Islet of Langerhans (tissue), 1 donor: ENCODE results near the gene NAT14.

Experiments used
- FAIRE-seq: peaks from one replicate; lab custom pipeline; 2011; peaks lifted over from hg19 to GRCh38; lab: Jason Lieb, UNC

NAT14 gene

DNA sequence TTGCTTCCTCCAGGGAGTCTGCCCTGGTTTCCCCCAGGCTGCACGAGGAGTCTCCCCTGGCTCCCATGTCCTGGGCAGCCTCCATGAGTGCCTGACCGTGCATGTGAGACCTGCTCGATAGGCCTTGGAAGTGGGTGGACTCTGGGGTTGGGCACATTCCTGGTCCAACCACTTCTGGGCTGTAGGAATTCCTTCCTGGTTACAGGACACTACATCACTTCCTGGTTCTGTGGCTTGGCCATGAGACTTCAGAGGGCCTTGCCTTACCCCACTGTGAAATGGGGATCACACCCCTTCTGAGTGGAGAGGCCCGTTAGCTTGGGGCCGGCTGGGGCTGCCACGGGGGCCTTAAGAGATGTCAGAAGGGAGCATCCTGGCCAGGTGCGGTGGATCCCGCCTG lies 12.5 kb upstream of the NAT14 start:
- no peak for FAIRE-seq

DNA sequence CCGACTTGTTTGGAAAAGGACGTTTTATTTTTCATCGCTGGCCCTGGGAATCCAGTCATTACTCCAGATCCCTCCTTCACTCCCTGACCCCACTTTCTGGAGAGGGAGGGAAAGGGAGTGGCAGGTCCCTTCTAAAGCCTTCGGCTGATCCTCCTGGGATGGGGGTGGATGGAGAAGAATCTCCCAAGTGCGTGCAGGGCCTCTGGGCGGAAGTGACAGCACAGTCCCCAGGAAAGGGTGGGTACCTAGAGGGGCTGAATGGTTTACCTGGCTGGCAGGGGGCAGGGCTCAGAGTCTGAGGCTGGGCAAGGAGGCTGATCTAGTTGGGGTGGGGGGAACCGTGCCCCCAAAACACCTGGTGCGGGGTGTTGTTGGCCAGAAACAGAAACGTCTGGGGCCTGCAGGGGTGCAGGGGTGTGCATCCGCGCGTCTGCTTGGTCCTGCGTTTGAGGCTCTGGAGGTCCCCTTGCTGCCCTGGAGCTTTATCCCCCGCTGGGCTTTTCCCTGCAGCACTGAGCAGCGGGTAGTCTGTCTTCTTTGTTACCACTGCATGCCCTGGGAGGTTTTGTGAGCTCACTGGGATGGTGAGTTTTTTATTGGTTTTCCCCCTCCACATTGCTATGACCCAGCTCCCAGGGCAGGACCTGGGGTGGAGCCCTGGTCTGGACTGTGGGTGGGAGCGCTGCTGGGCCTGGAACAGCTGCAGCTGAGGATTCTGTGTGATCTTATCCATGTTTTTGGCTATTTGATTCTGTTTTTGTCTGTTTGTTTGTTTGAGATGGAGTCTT lies 11.6 kb upstream of the NAT14 start:
- no peak for FAIRE-seq

DNA sequence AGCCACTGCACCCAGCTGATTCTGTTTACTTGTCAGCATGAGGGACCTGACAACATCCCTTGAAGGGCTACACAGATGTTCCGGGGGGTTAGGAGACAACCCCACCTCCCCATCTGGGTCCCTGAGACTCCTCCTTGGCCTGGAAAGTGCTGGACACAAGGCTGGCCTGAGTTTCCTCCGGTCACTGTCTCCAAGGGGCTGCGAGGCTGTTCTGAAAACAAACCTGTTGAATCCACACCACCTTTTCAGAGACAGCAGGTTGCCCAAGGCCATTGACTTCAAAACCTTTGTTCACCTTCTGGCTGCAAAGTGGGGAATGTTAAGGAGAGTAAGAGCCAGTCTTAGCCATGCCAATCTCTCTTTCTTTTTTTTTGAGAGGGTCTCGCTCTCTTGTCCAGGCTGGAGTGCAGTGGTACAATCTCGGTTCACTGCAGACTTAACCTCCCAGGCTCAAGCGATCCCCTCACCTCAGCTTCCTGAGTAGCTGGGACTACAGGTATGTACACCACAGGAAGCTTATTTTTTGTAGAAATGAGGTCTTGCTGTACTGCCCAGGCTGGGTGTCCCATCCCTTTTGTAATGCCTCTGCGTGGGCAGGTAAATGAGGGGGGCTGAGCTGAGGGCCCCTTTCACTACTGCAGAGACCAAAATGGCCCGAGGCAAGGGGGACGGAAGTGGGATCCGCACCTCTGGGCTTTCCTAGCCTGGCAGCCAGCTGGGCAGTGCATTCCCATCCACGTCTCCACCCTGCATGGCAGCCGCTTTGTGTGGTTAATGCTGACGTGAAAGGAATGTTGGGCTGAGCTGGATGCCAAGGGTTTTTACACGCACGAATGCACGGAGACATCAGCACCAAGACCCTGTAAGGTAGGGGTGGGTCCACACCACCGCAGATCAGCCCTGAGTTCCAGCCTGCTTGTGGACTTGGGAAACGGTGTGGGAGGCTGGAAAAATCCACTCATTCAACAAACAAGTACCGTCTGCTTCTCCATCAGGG lies 10.4 kb upstream of the NAT14 start:
- no peak for FAIRE-seq

DNA sequence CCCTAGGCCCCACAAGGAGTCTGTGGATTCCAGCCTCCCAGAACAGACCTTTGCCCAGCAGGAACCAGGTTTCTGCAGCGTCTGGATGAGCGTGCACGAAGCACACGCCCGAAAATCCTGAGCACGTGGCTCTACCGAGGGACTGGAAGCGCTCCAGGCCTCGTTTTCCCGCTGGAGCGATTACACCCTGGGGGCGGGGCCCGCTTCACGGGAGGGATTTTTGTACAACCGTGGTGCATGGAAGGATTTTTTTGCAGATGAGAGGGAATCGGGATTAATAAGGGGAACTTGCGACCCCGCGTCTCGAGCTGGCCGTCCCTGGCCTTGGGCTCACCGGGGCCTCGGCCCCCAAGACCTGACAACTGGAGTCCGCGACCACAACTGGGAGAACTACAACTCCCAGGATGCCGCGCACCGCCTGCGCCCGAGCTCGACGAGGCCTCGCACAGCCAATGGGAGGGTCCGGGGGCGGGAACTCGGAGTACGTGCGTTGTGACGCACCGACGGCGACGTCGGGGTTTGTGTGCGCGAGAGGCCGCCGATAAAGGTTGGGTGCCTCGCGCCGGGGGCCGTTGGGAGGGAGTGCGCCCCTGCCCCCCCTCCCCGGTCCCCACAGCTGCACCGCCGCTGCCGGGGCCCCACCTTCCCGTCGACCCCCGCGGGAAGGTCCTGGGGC lies 8.8 kb upstream of the NAT14 start, which contains the start of gene ZNF628:
Gene ZNF628, plus strand, starts transcription at position 518 of the 676 bp plus-strand sequence. CDS start 3,294 bp downstream, outside the sequence.
- FAIRE-seq: no peak

DNA sequence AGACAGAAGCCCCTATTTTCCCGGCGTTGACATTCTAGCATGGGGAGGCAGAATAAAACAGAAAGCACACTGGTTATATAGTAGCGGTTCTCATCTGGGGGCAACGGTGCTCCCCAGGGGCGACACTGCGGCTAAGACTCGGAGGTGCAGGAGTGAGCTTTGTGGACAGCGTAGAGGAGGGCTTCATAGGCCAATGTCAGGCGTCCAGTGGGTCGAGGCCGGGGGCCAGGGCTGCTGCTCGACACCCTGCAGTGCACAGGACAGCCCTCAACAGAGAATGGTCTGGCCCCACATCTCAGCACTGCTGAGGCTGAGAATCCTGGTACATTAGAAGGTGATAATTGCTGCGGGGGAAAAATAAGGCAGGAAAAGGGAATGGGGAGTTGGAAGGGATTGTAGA lies 7.1 kb upstream of the NAT14 start:
- no peak for FAIRE-seq

DNA sequence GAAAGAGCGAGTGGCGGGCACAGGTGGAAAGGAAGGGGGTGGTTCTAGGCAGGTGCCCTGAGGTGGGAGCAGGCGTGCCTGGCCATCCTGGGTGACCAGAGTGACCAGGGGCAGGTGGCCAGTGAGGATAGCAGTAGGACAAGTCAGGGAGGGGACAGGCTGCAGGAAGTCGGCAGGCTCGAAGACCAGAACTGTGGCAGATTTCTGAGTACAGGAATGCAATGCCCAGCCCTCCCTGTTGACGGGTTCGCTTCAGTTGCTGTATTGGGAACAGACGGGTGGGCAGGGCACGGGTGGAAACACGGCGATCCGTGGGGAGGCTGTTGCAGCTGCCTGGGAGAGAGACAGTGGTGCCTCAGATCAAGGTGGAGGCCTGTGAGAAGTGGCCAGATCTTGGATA lies 6.6 kb upstream of the NAT14 start:
- FAIRE-seq: no peak

DNA sequence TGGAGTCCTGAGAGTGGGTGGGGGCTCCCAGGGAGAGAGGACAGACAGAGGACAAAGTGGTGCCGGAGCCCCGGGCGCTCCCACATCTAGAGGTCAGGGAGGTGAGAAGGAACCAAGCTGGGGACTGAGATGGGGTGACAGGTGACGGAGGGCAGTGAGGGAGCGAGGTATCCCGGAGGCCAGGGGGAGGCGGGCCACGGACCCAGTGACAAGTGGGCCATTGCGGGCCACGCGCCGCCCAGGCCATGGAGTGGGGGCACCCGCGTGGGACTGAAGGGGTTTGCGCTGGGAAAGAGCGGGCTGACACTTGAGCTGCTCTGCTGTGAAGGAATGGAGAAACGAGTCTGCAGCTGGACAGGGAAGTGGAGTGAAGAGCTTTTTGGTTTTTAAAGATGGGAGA lies 5.9 kb upstream of the NAT14 start:
- FAIRE-seq: no peak

DNA sequence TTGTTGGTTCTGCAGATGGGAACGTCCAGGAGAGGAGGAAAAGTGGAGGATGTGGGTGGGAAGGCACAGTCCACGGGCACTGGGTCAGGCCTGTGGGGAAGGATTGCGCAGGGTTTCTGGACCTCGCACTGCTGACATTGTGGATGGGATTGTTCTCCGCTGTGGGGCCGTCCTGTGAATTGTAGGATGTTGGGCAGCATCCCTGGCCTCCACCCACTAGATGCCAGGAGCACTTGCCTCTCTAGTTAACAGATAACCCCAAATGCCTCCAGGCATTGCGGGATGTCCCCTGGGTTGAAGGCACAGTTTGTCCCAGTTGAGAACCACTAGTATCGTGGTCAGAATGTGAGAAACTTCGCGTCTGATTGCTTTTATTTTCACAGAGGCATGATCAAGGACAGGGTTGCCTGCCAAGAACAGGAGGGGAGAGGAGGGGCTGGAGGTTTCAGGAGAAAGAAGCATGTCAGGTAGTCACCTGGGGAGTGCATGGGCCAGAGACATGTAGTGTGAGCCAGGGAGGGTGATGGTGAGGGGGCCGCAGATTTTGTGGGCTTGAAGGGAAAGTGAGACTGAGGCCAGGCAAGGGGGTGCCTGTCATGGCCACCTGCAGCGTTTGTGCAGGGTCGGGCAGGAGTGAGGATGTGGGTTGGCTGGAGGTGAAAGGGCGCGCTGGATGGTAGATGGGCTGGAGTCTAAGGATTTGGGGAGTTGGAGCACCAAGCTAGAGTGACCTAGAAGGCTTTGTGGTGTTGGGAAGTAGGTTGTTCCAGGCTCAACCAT lies 5.3 kb upstream of the NAT14 start:
- FAIRE-seq: no peak

DNA sequence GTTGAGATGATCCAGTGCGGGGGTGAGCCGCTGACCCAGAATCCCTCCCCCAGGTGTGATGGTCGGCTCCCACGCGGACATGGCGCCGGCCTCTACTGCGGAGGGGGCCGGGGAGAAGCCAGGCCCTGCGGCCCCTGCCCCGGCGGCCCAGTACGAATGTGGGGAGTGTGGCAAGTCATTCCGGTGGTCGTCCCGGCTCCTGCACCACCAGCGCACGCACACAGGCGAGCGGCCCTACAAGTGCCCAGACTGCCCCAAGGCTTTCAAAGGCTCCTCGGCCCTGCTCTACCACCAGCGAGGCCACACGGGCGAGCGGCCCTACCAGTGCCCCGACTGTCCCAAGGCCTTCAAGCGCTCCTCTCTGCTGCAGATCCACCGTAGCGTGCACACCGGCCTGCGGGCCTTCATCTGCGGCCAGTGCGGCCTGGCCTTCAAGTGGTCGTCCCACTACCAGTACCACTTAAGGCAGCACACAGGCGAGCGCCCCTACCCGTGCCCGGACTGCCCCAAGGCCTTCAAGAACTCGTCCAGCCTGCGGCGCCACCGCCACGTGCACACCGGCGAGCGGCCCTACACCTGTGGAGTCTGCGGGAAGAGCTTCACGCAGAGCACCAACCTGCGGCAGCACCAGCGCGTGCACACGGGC lies 3.7 kb upstream of the NAT14 start:
- no peak for FAIRE-seq

DNA sequence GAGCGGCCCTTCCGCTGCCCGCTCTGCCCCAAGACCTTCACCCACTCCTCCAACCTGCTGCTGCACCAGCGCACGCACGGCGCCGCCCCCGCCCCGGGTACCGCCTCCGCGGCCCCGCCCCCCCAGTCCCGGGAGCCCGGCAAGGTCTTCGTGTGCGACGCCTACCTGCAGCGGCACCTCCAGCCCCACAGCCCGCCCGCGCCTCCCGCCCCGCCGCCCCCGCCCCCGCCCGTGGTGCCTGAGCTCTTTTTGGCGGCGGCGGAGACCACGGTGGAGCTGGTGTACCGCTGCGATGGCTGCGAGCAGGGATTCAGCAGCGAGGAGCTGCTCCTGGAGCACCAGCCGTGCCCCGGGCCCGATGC lies 3.2 kb upstream of the NAT14 start:
- no peak for FAIRE-seq

DNA sequence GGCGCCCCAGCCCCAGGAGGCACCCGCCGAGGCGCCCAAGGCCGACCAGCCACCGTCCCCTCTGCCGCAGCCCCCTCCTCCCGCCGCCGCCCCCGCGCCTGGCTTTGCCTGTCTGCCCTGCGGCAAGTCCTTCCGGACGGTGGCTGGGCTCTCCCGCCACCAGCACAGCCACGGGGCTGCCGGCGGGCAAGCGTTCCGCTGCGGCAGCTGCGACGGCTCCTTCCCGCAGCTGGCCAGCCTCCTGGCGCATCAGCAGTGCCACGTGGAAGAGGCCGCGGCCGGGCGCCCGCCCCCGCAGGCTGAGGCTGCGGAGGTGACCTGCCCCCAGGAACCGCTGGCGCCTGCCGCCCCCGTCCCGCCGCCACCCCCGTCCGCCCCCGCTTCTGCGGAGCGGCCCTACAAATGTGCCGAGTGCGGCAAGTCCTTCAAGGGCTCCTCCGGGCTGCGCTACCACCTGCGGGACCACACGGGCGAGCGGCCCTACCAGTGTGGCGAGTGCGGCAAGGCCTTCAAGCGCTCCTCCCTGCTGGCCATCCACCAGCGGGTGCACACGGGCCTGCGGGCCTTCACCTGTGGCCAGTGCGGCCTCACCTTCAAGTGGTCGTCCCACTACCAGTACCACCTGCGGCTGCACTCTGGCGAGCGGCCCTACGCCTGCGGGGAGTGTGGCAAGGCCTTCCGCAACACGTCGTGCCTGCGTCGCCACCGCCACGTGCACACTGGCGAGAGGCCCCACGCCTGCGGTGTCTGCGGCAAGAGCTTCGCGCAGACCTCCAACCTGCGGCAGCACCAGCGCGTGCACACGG lies 2.6 kb upstream of the NAT14 start:
- FAIRE-seq: no peak

DNA sequence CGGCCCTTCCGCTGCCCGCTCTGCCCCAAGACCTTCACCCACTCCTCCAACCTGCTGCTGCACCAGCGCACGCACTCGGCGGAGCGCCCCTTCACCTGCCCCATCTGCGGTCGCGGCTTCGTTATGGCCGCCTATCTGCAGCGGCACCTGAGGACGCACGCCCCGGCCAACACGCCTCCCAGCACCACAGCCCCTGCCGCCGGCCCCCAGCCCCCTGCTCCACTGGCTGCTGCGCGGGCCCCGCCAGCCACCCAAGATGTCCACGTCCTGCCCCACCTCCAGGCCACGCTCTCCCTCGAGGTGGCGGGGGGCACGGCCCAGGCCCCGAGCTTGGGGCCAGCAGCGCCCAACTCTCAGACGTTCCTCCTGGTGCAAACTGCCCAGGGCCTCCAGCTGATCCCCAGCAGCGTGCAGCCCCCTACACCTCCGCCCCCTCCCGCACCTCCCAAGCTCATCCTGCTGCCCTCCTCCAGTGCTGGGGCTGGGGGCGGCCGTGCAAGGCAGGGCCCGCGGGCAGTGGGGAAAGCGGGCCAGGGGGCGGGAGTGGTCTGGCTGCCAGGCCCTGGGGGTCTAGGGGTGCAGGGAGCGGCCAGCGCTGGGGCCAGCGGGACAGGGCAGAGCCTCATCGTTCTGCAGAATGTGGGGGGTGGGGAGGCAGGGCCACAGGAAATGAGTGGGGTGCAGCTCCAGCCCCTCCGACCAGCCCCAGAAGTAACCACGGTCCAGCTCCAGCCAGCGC lies 1.9 kb upstream of the NAT14 start:
- no peak for FAIRE-seq

DNA sequence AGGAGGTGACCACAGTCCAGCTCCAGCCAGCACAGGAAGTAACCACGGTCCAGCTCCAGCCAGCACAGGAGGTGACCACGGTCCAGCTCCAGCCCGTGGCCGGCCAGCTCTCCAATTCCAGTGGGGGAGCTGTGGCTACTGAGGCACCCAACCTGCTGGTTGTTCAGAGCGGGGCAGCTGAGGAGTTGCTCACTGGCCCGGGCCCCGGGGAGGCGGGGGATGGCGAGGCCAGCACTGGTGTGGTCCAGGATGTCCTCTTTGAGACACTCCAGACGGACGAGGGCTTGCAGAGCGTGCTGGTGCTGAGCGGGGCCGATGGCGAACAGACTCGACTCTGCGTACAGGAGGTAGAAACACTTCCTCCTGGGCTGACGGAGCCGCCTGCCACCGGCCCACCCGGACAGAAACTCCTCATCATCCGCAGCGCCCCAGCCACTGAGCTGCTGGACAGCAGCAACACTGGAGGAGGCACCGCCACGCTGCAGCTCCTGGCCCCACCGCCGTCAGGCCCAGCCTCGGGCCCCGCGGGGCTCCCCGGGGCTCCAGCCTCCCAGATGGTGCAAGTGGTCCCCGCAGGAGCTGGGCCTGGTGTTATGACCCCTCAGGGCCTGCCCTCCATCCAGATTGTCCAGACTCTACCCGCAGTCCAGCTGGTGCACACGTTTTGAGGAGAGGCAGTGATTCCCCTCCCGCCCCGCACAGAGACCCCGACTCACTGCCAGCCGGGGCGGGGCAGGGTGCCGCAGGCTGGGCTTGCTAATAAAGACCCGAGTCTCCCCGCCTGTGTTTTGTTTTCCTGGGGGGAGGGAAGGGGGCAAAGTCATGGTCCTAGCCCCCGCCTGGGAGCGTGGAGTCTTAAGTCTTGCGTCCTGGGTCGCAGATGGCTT lies 1.0 kb upstream of the NAT14 start:
- FAIRE-seq: no peak

DNA sequence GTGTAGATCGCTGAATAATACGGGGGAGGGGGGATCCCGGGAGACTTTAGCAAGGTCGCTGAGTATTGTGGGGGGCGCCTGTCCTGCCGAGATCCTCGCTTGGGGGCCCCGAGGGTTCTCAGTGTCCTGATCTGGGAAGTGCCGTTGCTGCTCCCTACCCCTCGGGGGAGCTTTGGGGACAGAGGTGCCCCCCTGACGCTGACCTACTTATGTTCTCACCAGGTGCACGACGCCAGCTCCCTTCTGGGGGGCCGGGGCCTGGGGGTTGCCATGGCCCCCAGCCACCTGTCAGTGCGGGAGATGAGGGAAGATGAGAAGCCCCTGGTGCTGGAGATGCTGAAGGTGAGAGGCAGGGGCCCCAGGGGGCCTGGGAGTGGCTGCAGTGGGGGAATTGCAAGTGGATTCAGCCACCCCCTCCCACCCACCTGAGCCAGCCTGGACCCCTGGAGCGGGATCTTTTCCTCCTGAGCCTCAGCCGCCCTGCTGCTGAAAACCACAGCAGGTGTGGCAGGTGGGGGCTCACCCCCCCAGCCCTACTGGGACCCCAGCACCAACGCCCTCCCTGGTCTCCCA lies 537 bp downstream of the NAT14 start:
- no peak for FAIRE-seq

DNA sequence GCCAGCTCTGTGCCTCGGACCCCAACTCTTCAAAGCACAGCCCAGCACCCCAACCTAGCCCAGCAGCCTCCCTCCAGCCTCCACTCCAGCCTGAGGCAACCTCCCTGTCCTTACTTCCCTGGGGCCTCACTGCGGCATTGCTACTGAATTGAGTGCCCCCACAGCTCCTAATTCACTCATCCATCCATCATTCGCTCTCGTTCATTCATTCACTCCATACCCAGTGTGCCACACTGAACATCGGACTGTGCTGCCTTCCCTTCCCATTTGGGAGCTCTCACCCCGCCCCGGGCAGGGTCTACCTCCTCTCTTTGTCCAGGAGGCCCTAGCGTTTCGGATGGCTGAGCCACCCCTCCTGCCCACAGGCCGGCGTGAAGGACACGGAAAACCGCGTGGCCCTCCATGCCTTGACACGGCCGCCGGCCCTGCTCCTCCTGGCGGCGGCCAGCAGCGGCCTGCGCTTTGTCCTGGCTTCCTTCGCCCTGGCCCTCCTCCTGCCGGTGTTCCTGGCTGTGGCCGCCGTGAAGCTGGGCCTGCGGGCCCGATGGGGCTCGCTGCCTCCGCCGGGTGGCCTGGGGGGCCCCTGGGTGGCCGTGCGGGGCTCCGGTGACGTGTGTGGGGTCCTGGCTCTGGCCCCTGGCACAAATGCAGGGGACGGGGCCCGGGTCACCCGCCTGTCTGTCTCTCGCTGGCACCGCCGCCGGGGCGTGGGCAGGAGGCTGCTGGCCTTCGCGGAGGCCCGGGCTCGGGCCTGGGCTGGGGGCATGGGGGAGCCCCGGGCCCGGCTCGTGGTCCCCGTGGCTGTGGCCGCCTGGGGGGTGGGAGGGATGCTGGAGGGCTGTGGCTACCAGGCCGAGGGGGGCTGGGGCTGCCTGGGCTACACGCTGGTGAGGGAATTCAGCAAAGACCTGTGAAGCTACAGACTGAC lies 1.3 kb downstream of the NAT14 start:
- no peak for FAIRE-seq

DNA sequence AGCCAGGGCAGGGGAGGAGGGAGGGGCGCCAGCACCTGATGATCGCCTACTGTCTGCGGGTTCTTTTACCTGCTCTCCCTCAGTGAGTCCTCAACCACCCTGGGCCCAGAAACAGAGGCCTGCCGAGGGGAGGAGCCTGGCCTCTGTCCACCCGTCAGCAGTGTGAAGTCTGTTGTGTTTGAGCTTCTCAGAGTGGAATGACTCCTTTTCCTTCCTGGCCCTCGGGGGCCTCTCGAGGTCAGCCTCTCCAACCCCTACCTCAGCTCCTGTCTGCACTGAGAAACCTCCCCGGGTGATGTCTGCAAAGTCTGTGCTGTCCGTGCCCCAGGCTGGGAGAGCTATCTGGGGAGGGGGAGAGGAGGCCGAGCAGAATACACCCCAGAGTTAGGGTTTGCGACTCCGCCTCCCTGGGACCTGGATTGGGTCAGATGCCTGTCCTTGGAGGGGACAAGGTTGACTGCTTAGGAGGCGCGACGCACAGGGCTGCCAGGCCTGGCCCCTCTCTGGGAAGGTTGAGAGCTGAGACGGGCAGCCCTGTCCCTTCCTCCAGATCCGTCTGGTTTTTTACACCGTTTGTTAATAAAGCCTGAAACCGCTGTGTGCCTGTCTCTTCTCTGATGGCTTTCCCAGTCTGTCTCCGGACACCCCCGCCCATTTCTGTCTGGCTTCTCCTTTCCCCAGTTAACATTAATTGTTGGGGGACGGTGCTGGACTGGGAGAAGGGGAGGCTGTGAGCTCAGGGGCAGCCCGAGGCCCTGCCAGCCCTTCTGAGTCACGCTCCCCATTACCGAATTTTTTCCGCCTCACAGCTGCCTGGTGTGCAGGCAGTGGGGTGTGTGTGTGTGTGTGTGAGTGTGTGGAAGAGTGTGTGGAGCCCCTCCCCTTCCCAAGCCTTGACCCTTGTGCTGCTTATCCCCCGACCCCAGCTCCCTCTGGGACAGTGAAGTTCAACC lies 2.3 kb downstream of the NAT14 start:
- no peak for FAIRE-seq
